Head of caudate nucleus (tissue), 42 donors: ENCODE results near the gene DMTF1.
A peak's percentile ranks its signal among the peaks of the same experiment; 100 is the strongest.

Source experiments
- DNase-seq, 42 donors: peaks; one replicate each; pipeline versions ENCODE4 v3.0.0 to v3.0.0-alpha.2; 2020 to 2021; ENCODE audit warnings: mixed read lengths in 7 of 42
- intact Hi-C: fragments of 100-400 bp; cut with DNase I; formaldehyde crosslinking; loops from one replicate; pipeline ENCODE4 v1.15.0; 2022

Gene DMTF1

GRCh38 chr7:87140271-87140748, 11.9 kb upstream of the DMTF1 start:
- DNase-seq: no peak
- intact Hi-C loops: no loop called here

GRCh38 chr7:87144173-87144657, 8.0 kb upstream of the DMTF1 start:
- DNase-seq: no peak
- intact Hi-C loops: no loop called here

- intact Hi-C loops: no loop called here
- no peak for DNase-seq
Measured at GRCh38 chr7:87146740-87147386, 5.4 kb upstream of the DMTF1 start.

- intact Hi-C loops: no loop called here
- DNase-seq: no peak
Measured at GRCh38 chr7:87147500-87147899, 4.8 kb upstream of the DMTF1 start.

- no peak for DNase-seq
- intact Hi-C loops: no loop called here
Measured at GRCh38 chr7:87148332-87148955, 3.8 kb upstream of the DMTF1 start.

- intact Hi-C loops: loop anchor here (5.0 to 10.0 kb wide), 2 partner anchors 194 to 224 kb away; partner anchors contain the start of gene CROT
- DNase-seq: no peak
Measured at GRCh38 chr7:87151002-87151728, 1.1 kb upstream of the DMTF1 start.

- no peak for DNase-seq
- intact Hi-C loops: loop anchor here (2.0 to 10.0 kb wide), 4 partner anchors 69 to 224 kb away; partner anchors contain the start of genes CROT and ELAPOR2
Measured at GRCh38 chr7:87151729-87152111, 533 bp upstream of the DMTF1 start.

GRCh38 chr7:87152897-87153641, 816 bp downstream of the DMTF1 start:
- intact Hi-C loops: loop anchor here (2.0 to 10.0 kb wide), 4 partner anchors 68 to 226 kb away; partner anchors contain the start of genes CROT and ELAPOR2
- peak in 35 of 42 donors; percentile 5 to 70 (median 31) for DNase-seq

- no peak for DNase-seq
- intact Hi-C loops: loop anchor here (5.0 to 10.0 kb wide), 2 partner anchors 191 to 227 kb away; partner anchors contain the start of gene CROT
Measured at GRCh38 chr7:87154166-87154565, 1.9 kb downstream of the DMTF1 start.

- DNase-seq: no peak
- intact Hi-C loops: loop anchor here (5.0 to 10.0 kb wide), 2 partner anchors 190 to 227 kb away; partner anchors contain the start of gene CROT
Measured at GRCh38 chr7:87154569-87154968, 2.3 kb downstream of the DMTF1 start.

- intact Hi-C loops: loop anchor here (10.0 kb wide), 1 partner anchor 189 kb away; the partner anchor contains the start of gene CROT
- DNase-seq: no peak
Measured at GRCh38 chr7:87155788-87156187, 3.5 kb downstream of the DMTF1 start.

GRCh38 chr7:87156709-87157108, 4.5 kb downstream of the DMTF1 start:
- no peak for DNase-seq
- intact Hi-C loops: loop anchor here (10.0 kb wide), 1 partner anchor 188 kb away; the partner anchor contains the start of gene CROT

GRCh38 chr7:87159538-87159937, 7.3 kb downstream of the DMTF1 start:
- DNase-seq: no peak
- intact Hi-C loops: loop anchor here (10.0 kb wide), 1 partner anchor 185 kb away; the partner anchor contains the start of gene CROT

- intact Hi-C loops: no loop called here
- no peak for DNase-seq
Measured at GRCh38 chr7:87164433-87164832, 12.2 kb downstream of the DMTF1 start.

GRCh38 chr7:87170828-87171227, 18.6 kb downstream of the DMTF1 start:
- intact Hi-C loops: no loop called here
- DNase-seq: no peak

GRCh38 chr7:87171282-87171934, 19.2 kb downstream of the DMTF1 start:
- intact Hi-C loops: no loop called here
- no peak for DNase-seq

GRCh38 chr7:87173471-87173870, 21.2 kb downstream of the DMTF1 start:
- intact Hi-C loops: no loop called here
- DNase-seq: no peak

- DNase-seq: no peak
- intact Hi-C loops: no loop called here
Measured at GRCh38 chr7:87178320-87178719, 26.1 kb downstream of the DMTF1 start.
